Measurements from ENCODE around the gene EMP1. TPM values are rescaled to one million over a fixed set of nuclear protein-coding genes. Genes with fewer than 3 reads are reported as not detected.
A peak's percentile ranks its signal among the peaks of the same experiment; 100 is the strongest.

Gene EMP1
- total RNA-seq, 4 donors from 2014 or later: 237 to 838 (median 402) TPM

DNA sequence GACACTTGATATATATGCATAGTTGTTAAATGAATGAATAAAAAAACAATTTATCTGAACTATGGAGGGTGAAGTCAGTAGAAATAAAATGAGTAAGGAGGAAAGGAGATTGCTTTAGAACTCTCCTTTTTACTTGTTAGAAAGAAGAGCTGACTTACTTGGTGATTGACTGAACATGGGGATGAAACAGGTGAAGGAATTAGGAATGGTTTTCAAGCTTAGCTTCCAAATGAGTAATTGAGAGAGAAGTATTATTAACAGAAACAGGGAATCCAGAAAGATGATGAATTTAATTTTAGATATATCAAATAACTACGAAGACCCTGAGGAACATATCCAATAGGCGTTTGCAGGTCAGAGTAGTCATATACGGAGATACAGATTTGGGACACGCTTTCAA is 33.6 kb upstream of the EMP1 start:
- WGBS, 2 donors: 97 to 98% methylated on average over 4 of the region's 4 CpGs
- no peak for DNase-seq (ENCODE audit: low spot score in 2 of 2)
- intact Hi-C loops (cut with DNase I; ENCODE audit: low total_unique reads): no loop called here
- H3K4me3 ChIP-seq (ENCODE audit: low read depth, poor library complexity, severe bottlenecking): no peak overlapping the region
- TF ChIP-seq CTCF (IDR thresholded peaks at IDR 0.05) (no peak), POLR2A (IDR thresholded peaks at IDR 0.05) (no peak)

- H3K4me3 ChIP-seq (ENCODE audit: low read depth, poor library complexity, severe bottlenecking): no peak overlapping the region
- DNase-seq (ENCODE audit: low spot score in 2 of 2): peak in 1 of 2 donors; percentile 53
- WGBS, 2 donors: 59 to 61% methylated on average over 8 of the region's 8 CpGs
- intact Hi-C loops (cut with DNase I; ENCODE audit: low total_unique reads): no loop called here
- TF ChIP-seq CTCF (IDR thresholded peaks at IDR 0.05) (no peak), POLR2A (IDR thresholded peaks at IDR 0.05) (no peak)
Observed at GRCh38 chr12:13163868-13164635, 32.5 kb upstream of the EMP1 start.

DNA sequence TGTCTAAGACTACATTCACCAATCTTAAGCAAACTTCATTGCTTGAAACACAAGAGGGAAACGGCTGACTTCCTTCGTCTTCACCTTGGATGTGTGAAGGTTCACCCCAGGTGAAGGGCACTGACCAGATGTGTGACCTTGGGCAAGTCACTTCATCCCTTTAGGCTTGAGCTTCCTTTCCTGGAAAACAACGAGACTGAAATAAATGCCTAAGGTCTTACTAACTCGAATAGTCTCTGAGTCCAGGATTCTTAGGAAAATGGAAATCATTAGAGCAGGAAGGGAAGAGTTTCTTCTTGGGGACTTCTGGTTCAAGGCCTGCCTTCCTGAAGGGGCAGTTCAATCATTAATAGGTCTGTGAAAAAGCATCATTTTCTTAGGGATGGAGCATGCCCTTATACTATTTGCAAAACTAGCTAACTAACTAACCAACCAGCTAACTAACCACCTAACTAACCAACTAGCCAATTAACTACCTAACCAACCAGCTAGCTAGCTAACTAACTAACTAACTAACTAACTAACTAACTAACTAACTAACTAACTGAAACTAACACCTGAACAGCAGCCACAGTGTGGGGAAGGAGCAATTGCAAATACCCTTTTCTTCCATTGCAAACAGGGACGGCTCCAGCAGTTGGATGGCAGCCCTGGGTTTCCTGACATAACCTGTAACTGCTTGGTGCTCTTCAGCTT is 31.5 kb upstream of the EMP1 start:
- intact Hi-C loops (cut with DNase I; ENCODE audit: low total_unique reads): no loop called here
- no peak for TF ChIP-seq POLR2A (IDR thresholded peaks at IDR 0.05)
- no peak for TF ChIP-seq CTCF (IDR thresholded peaks at IDR 0.05)
- DNase-seq (ENCODE audit: low spot score in 2 of 2): no peak
- 51 to 52% methylated on average over 5 of the region's 5 CpGs for WGBS, 2 donors
- H3K4me3 ChIP-seq (ENCODE audit: low read depth, poor library complexity, severe bottlenecking): no peak overlapping the region

DNA sequence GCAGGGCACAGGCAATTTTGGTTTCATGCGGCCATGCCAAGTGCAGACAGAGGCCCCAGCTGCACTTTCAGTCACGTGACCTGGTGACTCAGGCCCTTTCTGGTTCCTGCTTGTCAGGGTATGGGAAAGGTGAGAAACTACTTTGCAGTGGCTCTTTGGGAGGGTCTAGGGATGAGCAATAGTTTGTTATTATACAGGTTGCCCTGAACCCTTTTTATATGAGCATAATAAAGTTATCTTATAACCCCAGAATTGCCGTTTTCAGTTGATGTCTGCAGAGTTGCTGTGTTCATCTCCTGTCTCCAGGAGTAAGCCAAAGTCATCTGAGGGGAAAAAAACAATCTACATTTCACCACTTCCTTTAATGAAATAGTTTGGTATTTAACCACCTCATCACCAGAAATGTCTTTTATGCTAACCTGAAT is 30.9 kb upstream of the EMP1 start:
- WGBS, 2 donors: 8 to 15% methylated on average over 3 of the region's 3 CpGs
- intact Hi-C loops (cut with DNase I; ENCODE audit: low total_unique reads): no loop called here
- DNase-seq (ENCODE audit: low spot score in 2 of 2): peak; percentile 83 to 94
- no peak overlapping the region for H3K4me3 ChIP-seq (ENCODE audit: low read depth, poor library complexity, severe bottlenecking)
- TF ChIP-seq CTCF (IDR thresholded peaks at IDR 0.05) (no peak), POLR2A (IDR thresholded peaks at IDR 0.05) (no peak)

GRCh38 chr12:13167226-13167625 is 29.3 kb upstream of the EMP1 start:
- H3K4me3 ChIP-seq (ENCODE audit: low read depth, poor library complexity, severe bottlenecking): no peak overlapping the region
- no peak for DNase-seq (ENCODE audit: low spot score in 2 of 2)
- 44 to 47% methylated on average over 3 of the region's 3 CpGs for WGBS, 2 donors
- no peak for TF ChIP-seq CTCF (IDR thresholded peaks at IDR 0.05)
- no peak for TF ChIP-seq POLR2A (IDR thresholded peaks at IDR 0.05)
- intact Hi-C loops (cut with DNase I; ENCODE audit: low total_unique reads): no loop called here

Measured in lower leg skin (tissue), 4 donors.